ENCODE data around the gene LEKR1.

The LEKR1 gene

DNA sequence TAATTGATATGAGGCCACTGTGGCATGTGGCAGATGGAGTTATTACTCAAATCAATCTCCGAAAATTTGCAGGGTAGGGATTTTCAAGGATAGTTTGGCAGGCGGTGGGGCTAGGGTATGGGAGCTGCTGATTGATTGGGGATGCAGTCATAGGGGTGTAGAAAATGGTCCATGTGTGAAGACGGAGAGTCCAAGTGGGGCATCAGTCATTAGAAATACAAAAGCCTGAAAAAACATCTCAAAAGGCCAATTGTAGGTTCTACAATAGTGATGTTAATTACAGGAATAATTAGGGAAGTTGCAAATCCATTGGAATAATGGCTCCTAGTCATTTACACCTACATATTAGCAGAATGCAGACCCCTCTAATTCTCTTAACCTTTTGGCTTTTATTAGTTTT lies 4.9 kb downstream of the LEKR1 start:
- Histone ChIP-seq H3K4me1 (ENCODE audit: control insufficient read depth, insufficient read depth, low read length) (no peaks in the 10 kb centered on the region), H3K36me3 (ENCODE audit: control insufficient read depth in 2 of 2, insufficient read depth in 1 of 2, low read length in 2 of 2) (no peaks in the 10 kb centered on the region), H3K27ac (ENCODE audit: extremely low read depth, low read depth, low read length) (no peak overlapping the region), H3K4me3 (ENCODE audit: low read depth, low read length) (no peak overlapping the region), H3K9me3 (ENCODE audit: control insufficient read depth, insufficient read depth, low read depth, low read length) (no peaks in the 10 kb centered on the region)
- ChIA-PET CTCF (no interaction called here), POLR2A (no interaction called here)
- TF ChIP-seq SCRT1 (tag by site-specific recombination; IDR thresholded peaks at IDR 0.05; ENCODE audit: borderline replicate concordance) = no peak
- no peak for TF ChIP-seq ZNF341 (tag by site-specific recombination; IDR thresholded peaks at IDR 0.05; ENCODE audit: low read depth)
- TF ChIP-seq ZSCAN23 (tag by site-specific recombination; IDR thresholded peaks at IDR 0.05) = no peak

- CTCF ChIA-PET = no interaction called here
- Histone ChIP-seq H3K4me1 (ENCODE audit: control insufficient read depth, insufficient read depth, low read length) (no peaks in the 10 kb centered on the region), H3K9me3 (ENCODE audit: control insufficient read depth, insufficient read depth, low read depth, low read length) (no peaks in the 10 kb centered on the region), H3K27ac (ENCODE audit: extremely low read depth, low read depth, low read length) (no peak overlapping the region), H3K36me3 (ENCODE audit: control insufficient read depth in 2 of 2, insufficient read depth in 1 of 2, low read length in 2 of 2) (no peaks in the 10 kb centered on the region), H3K4me3 (ENCODE audit: low read depth, low read length) (no peak overlapping the region)
- POLR2A ChIA-PET = no interaction called here
- TF ChIP-seq GLI4 (tag by site-specific recombination; IDR thresholded peaks at IDR 0.05) (no peak), ZNF707 (tag by site-specific recombination; IDR thresholded peaks at IDR 0.05) (no peak), SCRT1 (tag by site-specific recombination; IDR thresholded peaks at IDR 0.05; ENCODE audit: borderline replicate concordance) (no peak), ZBTB7A (tag by site-specific recombination; IDR thresholded peaks at IDR 0.05; ENCODE audit: low read depth) (no peak), ZNF366 (tag by site-specific recombination; conservative IDR thresholded peaks at IDR 0.05) (no peak), ZNF26 (tag by site-specific recombination; IDR thresholded peaks at IDR 0.05) (no peak), ZNF610 (tag by site-specific recombination; IDR thresholded peaks at IDR 0.05; ENCODE audit: borderline replicate concordance) (no peak), IKZF3 (tag by site-specific recombination; IDR thresholded peaks at IDR 0.05) (no peak), ZNF529 (tag by site-specific recombination; IDR thresholded peaks at IDR 0.05; ENCODE audit: insufficient replicate concordance) (no peak), ZNF548 (tag by site-specific recombination; IDR thresholded peaks at IDR 0.05) (no peak), SCRT2 (tag by site-specific recombination; IDR thresholded peaks at IDR 0.05) (no peak), ZNF112 (tag by site-specific recombination; IDR thresholded peaks at IDR 0.05) (no peak), ZNF266 (tag by site-specific recombination; IDR thresholded peaks at IDR 0.05; ENCODE audit: low read depth) (no peak), ZNF621 (tag by site-specific recombination; IDR thresholded peaks at IDR 0.05) (no peak), ZNF473 (tag by site-specific recombination; IDR thresholded peaks at IDR 0.05) (no peak), ZNF155 (tag by site-specific recombination; IDR thresholded peaks at IDR 0.05) (no peak), OVOL3 (tag by site-specific recombination; IDR thresholded peaks at IDR 0.05) (no peak), ZNF37A (tag by site-specific recombination; IDR thresholded peaks at IDR 0.05) (no peak)
- TF ChIP-seq, protein P1, sequence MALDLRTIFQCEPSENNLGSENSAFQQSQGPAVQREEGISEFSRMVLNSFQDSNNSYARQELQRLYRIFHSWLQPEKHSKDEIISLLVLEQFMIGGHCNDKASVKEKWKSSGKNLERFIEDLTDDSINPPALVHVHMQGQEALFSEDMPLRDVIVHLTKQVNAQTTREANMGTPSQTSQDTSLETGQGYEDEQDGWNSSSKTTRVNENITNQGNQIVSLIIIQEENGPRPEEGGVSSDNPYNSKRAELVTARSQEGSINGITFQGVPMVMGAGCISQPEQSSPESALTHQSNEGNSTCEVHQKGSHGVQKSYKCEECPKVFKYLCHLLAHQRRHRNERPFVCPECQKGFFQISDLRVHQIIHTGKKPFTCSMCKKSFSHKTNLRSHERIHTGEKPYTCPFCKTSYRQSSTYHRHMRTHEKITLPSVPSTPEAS (tag by site-specific recombination; IDR thresholded peaks at IDR 0.05) = no peak
- TF ChIP-seq, protein P2, sequence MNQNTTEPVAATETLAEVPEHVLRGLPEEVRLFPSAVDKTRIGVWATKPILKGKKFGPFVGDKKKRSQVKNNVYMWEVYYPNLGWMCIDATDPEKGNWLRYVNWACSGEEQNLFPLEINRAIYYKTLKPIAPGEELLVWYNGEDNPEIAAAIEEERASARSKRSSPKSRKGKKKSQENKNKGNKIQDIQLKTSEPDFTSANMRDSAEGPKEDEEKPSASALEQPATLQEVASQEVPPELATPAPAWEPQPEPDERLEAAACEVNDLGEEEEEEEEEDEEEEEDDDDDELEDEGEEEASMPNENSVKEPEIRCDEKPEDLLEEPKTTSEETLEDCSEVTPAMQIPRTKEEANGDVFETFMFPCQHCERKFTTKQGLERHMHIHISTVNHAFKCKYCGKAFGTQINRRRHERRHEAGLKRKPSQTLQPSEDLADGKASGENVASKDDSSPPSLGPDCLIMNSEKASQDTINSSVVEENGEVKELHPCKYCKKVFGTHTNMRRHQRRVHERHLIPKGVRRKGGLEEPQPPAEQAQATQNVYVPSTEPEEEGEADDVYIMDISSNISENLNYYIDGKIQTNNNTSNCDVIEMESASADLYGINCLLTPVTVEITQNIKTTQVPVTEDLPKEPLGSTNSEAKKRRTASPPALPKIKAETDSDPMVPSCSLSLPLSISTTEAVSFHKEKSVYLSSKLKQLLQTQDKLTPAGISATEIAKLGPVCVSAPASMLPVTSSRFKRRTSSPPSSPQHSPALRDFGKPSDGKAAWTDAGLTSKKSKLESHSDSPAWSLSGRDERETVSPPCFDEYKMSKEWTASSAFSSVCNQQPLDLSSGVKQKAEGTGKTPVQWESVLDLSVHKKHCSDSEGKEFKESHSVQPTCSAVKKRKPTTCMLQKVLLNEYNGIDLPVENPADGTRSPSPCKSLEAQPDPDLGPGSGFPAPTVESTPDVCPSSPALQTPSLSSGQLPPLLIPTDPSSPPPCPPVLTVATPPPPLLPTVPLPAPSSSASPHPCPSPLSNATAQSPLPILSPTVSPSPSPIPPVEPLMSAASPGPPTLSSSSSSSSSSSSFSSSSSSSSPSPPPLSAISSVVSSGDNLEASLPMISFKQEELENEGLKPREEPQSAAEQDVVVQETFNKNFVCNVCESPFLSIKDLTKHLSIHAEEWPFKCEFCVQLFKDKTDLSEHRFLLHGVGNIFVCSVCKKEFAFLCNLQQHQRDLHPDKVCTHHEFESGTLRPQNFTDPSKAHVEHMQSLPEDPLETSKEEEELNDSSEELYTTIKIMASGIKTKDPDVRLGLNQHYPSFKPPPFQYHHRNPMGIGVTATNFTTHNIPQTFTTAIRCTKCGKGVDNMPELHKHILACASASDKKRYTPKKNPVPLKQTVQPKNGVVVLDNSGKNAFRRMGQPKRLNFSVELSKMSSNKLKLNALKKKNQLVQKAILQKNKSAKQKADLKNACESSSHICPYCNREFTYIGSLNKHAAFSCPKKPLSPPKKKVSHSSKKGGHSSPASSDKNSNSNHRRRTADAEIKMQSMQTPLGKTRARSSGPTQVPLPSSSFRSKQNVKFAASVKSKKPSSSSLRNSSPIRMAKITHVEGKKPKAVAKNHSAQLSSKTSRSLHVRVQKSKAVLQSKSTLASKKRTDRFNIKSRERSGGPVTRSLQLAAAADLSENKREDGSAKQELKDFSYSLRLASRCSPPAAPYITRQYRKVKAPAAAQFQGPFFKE (tag by site-specific recombination; IDR thresholded peaks at IDR 0.05; ENCODE audit: borderline replicate concordance) = no peak
These were observed 8.3 kb downstream of the LEKR1 start for GRCh38 chr3:156834435-156834834.
